ENCODE results near the gene UBXN4. TPM values are rescaled to one million over a fixed set of nuclear protein-coding genes. Genes with fewer than 3 reads are reported as not detected.
"Not testable (repeated sequence)": the region's sequence is repeated elsewhere in the genome, so short reads cannot be mapped to it uniquely, and the experiment has no call there.

UBXN4 gene
- total RNA-seq, 8 experiments from 2014 or later: 35.9 to 114 (median 57.2) TPM

DNA sequence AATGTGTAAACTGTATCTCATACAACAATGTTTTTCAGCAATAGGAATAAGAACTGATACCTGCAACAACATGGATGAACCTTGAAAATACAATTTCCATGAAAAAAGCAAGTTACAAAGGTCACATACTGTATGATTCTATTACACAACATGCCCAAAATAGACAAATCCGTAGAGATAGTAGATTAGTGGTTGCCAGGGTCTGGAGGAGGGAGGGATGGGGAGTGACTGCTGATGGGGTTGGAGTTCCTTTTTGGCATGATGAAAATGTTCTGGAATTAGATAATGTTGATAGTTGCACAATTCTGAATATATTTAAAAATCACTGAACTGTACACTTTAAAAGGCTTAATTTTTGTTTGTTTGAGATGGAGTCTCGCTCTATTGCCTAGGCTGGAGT is 33.8 kb downstream of the UBXN4 start:
- 50 to 100% (median 100%) methylated on average over 1 to 2 of the region's 2 CpGs; no CpG with 5 or more reads in 4 of the 10 experiments for WGBS, 10 experiments
- in situ Hi-C loops (cut with MboI; ENCODE audit: low pct_unique_long_range_greater_than_20kb in 2 of 9, low sequenced_read_pairs in 9 of 9, unreplicated experiment in 9 of 9): no loop called here

DNA sequence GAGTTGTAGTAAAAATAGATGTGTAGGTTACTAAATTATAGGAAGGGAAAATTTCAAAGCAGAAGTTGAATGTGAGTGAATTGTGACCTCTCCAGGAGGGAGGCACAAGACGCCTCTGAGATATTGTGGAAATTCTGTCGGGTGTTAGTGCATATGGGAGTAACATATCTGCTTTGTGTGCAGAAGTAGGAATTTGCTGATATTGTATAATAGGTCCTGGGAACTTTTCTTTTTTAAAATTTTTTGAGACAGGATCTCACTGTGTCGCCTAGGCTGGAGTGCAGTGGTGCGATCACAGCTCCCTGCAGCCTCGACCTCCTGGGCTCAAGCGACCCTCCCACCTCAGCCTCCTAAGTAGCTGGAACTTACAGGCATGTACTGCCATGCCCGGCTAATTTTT is 34.7 kb downstream of the UBXN4 start:
- H3K27ac ChIP-seq: no peak overlapping the region
- no peak for ATAC-seq (replicated peaks in 6 of 8)

More for the DNA sequence above, 33.8 kb downstream of the UBXN4 start:
- peak in 2 of 8 experiments; percentile 22 to 23 for ATAC-seq (replicated peaks in 6 of 8)
- Histone ChIP-seq H3K4me1 (replicated peaks in 1 of 2) (no peaks in the 10 kb centered on the region), H3K27ac (no peak overlapping the region), H3K4me3 (no peak overlapping the region)

DNA sequence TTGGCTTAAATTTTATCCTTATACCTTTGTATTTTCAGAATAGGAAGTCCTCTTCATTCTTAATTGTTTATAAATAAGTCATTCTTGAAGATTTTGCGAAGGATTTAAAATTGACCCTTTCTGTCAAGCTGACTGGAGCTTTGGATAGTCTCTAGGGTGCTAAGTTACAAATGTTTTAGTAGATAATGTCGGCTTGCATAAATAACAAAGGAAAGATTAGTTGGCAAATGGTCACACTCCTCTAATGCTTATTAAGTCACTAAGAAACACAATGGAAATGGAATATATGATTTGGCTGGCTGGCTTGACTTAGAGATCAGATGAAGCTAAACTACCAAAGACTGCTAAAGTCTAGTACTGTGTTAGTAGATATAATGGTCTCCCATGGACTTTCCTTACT is 40.6 kb downstream of the UBXN4 start:
- in situ Hi-C loops (cut with MboI; ENCODE audit: low pct_unique_long_range_greater_than_20kb in 2 of 9, low sequenced_read_pairs in 9 of 9, unreplicated experiment in 9 of 9): no loop called here
- 83 to 100% (median 100%) methylated on average over 1 to 2 of the region's 2 CpGs; no CpG with 5 or more reads in 1 of the 10 experiments for WGBS, 10 experiments
- ATAC-seq (replicated peaks in 6 of 8): no peak
- Histone ChIP-seq H3K27ac (no peak overlapping the region), H3K4me3 (no peak overlapping the region), H3K4me1 (replicated peaks in 1 of 2) (no peaks in the 10 kb centered on the region)

More for the DNA sequence above, 34.7 kb downstream of the UBXN4 start:
- in situ Hi-C loops (cut with MboI; ENCODE audit: low pct_unique_long_range_greater_than_20kb in 2 of 9, low sequenced_read_pairs in 9 of 9, unreplicated experiment in 9 of 9): no loop called here
- no peak overlapping the region for H3K4me3 ChIP-seq
- 86 to 100% (median 100%) methylated on average over 1 to 7 of the region's 7 CpGs; no CpG with 5 or more reads in 3 of the 10 experiments for WGBS, 10 experiments
- no peaks in the 10 kb centered on the region for H3K4me1 ChIP-seq (replicated peaks in 1 of 2)

DNA sequence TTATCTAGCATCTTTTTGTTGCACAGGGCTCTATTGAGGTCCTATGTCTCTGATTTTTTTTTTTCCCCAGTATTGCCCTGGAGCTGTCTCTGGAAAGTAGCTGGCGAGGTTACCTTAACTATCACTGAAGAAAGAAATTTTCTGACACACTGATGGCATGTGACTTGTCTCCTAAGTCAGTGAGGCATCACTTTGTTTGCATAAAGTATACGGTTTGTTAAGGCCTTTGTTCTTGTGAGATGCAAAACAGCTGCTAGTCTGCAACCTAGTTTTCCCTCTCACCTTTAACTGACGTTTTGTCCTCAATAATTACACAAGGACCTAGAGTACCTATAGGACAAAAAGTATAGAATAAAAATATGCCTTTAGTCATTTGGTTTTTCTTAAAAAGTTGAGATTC is 41.8 kb downstream of the UBXN4 start:
- WGBS, 10 experiments: 57 to 92% (median 70%) methylated on average over 2 to 3 of the region's 3 CpGs; no CpG with 5 or more reads in 1 of the 10 experiments
- no peak for ATAC-seq (replicated peaks in 6 of 8)
- no peaks in the 10 kb centered on the region for H3K4me1 ChIP-seq (replicated peaks in 1 of 2)
- H3K27ac ChIP-seq: no peak overlapping the region
- H3K4me3 ChIP-seq: no peak overlapping the region
- in situ Hi-C loops (cut with MboI; ENCODE audit: low pct_unique_long_range_greater_than_20kb in 2 of 9, low sequenced_read_pairs in 9 of 9, unreplicated experiment in 9 of 9): no loop called here

DNA sequence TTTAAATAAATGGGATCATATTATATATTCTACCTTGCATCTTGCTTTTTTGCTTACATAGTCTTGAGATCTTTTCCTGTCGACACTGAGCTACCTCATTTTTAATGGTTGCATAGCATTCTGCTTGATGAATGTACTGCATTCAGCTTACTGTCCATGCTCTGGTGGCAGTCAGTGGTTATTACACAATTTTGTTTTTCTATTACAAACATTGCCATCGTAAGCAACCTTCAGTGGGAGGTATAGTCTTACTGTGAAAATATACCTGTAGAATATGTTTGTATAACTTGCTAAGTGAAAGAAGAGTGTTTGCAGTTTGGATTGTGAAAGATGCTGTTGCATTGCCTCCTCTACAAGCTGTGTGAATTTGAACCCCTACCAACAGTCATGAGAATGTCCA is 43.4 kb downstream of the UBXN4 start:
- WGBS, 10 experiments: 85 to 100% (median 100%) methylated on average over 1 to 2 of the region's 2 CpGs; no CpG with 5 or more reads in 2 of the 10 experiments
- peak in 3 of 8 experiments; percentile 23 to 27 (median 26) for ATAC-seq (replicated peaks in 6 of 8)
- in situ Hi-C loops (cut with MboI; ENCODE audit: low pct_unique_long_range_greater_than_20kb in 2 of 9, low sequenced_read_pairs in 9 of 9, unreplicated experiment in 9 of 9): no loop called here
- Histone ChIP-seq H3K4me1 (replicated peaks in 1 of 2) (no peaks in the 10 kb centered on the region), H3K4me3 (no peak overlapping the region), H3K27ac (no peak overlapping the region)

DNA sequence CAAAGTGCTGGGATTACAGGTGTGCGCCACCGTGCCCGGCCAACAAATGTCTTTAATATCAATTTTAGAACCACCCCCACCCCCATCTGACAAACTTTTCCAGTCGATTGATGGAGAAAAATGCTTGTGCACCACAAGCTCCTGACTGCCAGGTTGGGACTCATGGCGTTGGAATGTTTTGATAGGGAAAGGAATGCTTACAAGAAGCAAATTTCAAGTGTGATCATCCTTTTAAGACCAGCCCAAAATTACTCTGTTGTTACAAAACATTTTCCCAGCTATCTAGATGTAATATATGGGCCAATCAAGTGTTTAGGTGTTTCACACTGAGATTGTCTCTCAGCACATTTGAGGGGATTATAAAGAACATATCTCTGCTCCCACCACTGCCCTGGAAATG is 45.2 kb downstream of the UBXN4 start:
- in situ Hi-C loops (cut with MboI; ENCODE audit: low pct_unique_long_range_greater_than_20kb in 2 of 9, low sequenced_read_pairs in 9 of 9, unreplicated experiment in 9 of 9): no loop called here
- no peaks in the 10 kb centered on the region for H3K4me1 ChIP-seq (replicated peaks in 1 of 2)
- no peak overlapping the region for H3K27ac ChIP-seq
- ATAC-seq (replicated peaks in 6 of 8): no peak
- WGBS, 10 experiments: 76 to 100% (median 100%) methylated on average over 1 to 2 of the region's 5 CpGs; no CpG with 5 or more reads in 5 of the 10 experiments
- H3K4me3 ChIP-seq: no peak overlapping the region

DNA sequence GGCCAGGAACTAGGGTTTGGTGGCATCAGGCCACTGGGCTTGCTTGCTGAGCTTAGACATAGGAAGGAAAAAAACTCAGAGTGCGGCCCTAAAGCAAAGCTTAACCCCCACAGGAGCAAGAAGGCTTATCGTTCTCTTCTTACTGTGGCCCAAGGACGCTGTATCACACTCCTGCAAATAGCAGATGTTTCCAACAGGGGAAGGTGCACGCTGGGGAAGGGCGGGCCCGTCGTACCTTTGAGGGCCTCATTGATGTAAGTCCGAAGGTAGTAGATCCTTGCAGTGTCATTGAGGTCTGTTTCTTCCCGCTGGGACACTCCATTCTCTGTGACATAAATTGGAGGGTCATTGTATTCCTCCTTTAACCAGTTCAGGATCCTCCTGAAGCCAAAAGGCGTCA is 48.8 kb downstream of the UBXN4 start:
- no peak for ATAC-seq (replicated peaks in 6 of 8)
- in situ Hi-C loops (cut with MboI; ENCODE audit: low pct_unique_long_range_greater_than_20kb in 2 of 9, low sequenced_read_pairs in 9 of 9, unreplicated experiment in 9 of 9): no loop called here
- Histone ChIP-seq H3K4me3 (no peak overlapping the region), H3K27ac (no peak overlapping the region), H3K4me1 (replicated peaks in 1 of 2) (no peaks in the 10 kb centered on the region)
- WGBS, 10 experiments: 73 to 100% (median 94%) methylated on average over 1 to 9 of the region's 10 CpGs; no CpG with 5 or more reads in 1 of the 10 experiments

DNA sequence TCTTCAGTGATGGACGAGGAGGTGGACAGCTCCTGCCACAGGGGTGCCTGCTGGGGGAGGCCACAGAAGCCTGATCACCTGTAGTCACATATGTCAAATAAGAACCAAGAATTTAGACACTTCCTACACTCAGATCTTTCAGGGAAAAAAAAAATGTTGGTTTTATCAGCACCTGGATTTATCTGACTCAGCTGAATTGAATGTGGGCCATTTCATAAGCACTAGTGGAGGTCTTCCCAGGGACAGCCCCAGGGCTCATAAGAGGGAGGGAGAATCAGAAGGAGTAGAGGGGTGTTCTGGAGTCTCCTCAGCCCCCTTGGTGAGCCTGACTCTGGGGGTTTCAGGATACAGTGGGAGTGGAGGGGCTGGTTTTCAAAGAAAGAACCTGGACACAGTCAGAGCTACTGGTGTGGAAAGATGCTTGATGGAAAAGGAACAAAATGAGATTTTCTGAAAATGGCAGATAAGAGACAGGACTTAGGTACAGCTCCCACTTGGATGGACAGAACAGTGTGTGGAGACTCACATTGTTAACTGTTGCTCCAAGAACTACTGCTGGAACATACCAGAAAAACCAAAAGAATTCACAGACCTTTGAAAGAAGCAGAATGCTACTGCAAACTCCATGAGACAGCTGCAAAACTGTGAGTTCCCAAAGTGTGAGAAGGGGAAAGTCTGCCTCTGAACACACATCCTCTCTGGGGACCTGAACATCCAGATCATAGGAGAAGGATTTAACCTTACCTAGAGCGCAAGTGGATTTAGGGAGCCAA is 49.9 kb downstream of the UBXN4 start:
- Histone ChIP-seq H3K4me1 (replicated peaks in 1 of 2) (no peaks in the 10 kb centered on the region), H3K27ac (no peak overlapping the region), H3K4me3 (no peak overlapping the region)
- in situ Hi-C loops (cut with MboI; ENCODE audit: low pct_unique_long_range_greater_than_20kb in 2 of 9, low sequenced_read_pairs in 9 of 9, unreplicated experiment in 9 of 9): no loop called here
- 71 to 100% (median 80%) methylated on average over 1 of the region's 2 CpGs; no CpG with 5 or more reads in 5 of the 10 experiments for WGBS, 10 experiments
- ATAC-seq (replicated peaks in 6 of 8): peak in 1 of 8 experiments; percentile 44

DNA sequence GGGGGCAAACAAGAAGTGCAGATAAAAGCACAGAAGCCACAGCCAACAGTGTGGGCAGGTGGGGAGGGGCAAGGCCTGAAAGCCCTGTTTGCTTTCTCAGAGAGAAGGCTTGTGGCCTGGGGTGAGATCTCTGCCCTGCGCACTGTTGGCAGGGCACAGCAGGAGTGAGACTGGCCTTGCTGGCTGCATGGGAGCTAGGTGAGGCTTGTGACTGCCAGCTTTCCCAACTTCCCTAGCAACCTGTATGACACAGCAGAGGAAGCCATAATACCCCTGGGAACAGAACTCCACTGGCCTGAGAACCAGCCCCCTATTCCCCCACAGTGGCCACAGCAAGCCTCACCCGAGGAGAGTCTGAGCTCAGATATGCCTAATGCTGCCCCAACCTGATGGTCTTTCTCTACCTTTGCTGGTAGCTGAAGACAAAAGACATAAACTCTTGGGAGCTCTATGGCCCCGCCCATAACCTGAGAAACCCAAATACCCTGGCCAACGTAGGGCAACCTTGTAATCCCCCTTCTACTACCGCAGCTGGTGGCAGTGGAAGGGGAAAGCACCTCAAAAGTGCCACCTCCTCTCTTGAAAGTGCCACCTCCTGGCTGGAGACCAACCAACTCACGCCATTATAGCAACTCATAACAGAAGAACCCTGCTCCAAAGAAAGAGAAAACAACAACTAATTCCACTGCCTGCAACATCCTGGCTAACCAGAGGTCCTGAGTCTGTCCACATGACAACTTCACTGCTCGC is 50.9 kb downstream of the UBXN4 start:
- H3K4me1 ChIP-seq (replicated peaks in 1 of 2): no peaks in the 10 kb centered on the region
- no peak overlapping the region for H3K27ac ChIP-seq
- H3K4me3 ChIP-seq: no peak overlapping the region
- WGBS, 10 experiments: 0 to 100% (median 69%) methylated on average over 1 to 4 of the region's 7 CpGs; no CpG with 5 or more reads in 3 of the 10 experiments
- in situ Hi-C loops (cut with MboI; ENCODE audit: low pct_unique_long_range_greater_than_20kb in 2 of 9, low sequenced_read_pairs in 9 of 9, unreplicated experiment in 9 of 9): no loop called here
- no peak for ATAC-seq (replicated peaks in 6 of 8)

DNA sequence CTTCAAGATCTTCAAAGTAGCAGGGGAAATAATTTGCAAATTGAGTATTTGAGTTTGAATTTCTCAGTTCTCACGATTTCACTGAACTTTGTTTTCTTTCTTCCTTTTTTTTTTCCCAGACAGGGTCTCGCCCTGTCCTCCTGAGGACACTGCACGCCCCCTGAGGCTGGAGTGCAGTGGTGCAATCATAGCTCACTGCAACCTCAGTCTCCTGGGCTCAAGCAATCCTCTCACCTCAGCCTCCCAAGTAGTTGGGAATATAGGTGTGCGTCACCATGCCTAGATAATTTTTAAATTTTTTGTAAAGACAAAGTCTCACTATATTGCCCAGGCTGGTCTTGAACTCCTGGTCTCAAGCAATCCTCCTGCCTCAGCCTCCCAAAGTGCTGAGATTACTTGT is 54.0 kb downstream of the UBXN4 start:
- ATAC-seq (replicated peaks in 6 of 8): not testable (repeated sequence)

DNA sequence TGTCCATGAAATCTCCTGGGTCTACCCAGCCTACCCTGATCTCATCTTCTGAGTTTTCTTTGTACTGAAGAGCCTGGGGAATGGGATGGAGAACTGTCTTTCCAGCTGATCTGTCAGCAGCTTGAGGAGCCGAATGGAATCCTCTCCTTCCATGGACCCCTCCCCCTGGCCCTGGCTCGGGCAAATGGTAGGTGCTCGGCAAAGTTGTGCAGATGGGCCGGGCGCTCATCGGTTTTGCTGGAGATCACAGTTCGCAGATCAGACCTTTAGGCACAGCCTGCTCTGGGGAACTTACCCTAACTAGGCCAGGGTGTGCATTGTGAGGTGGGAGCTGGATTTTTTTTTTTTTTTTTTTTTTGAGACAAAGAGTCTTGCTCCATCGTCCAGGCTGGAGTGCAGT is 55.0 kb downstream of the UBXN4 start:
- no peak overlapping the region for H3K4me3 ChIP-seq
- no peak overlapping the region for H3K27ac ChIP-seq
- WGBS, 10 experiments: 50 to 100% (median 97%) methylated on average over 1 to 3 of the region's 8 CpGs; no CpG with 5 or more reads in 6 of the 10 experiments
- ATAC-seq (replicated peaks in 6 of 8): no peak
- in situ Hi-C loops (cut with MboI; ENCODE audit: low pct_unique_long_range_greater_than_20kb in 2 of 9, low sequenced_read_pairs in 9 of 9, unreplicated experiment in 9 of 9): no loop called here
- no peaks in the 10 kb centered on the region for H3K4me1 ChIP-seq (replicated peaks in 1 of 2)

More for the DNA sequence above, 54.0 kb downstream of the UBXN4 start:
- H3K4me1 ChIP-seq (replicated peaks in 1 of 2); H3K4me3 ChIP-seq; H3K27ac ChIP-seq; in situ Hi-C loops (cut with MboI; ENCODE audit: low pct_unique_long_range_greater_than_20kb in 2 of 9, low sequenced_read_pairs in 9 of 9, unreplicated experiment in 9 of 9): not testable (repeated sequence)
- 19 to 100% (median 80%) methylated on average over 1 to 4 of the region's 4 CpGs for WGBS, 10 experiments

DNA sequence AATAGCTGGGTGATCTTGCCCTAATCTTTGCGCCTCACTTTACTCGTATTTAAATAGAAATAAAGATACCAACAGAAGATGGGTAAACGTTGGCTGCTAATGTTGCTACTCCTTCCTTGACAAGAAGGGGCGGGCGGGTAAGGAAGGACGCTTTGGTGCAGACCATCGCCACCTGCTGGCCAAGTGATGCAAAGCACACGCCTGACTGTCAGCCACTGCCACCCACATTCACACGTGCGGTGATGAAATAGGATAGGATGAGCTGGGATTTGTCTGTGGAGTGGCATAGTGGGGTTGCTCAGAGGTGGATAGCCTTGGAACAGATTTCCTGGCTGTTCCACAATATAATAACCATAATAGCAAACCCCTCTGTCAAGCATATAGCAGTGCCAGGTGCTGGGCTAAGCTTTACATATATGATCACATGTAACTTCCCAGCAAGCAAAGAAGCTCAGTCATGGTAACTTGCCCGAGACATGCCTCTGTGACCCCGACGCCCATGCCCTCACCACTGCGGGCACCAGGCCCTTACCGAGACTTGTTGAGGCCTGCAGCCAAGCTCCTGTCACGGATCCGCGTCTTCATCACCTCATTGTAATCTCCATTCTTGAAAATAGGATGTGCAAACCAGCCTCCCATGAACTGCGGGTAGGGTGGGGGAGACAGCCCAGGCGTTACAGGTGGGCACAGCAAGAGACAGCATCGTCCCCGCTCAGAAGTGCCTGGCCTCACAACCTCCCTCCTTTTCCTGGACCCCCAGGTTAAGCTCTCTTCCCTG is 56.0 kb downstream of the UBXN4 start:
- Histone ChIP-seq H3K4me3 (no peak overlapping the region), H3K4me1 (replicated peaks in 1 of 2) (no peaks in the 10 kb centered on the region), H3K27ac (no peak overlapping the region)
- ATAC-seq (replicated peaks in 6 of 8): peak; percentile 43 to 95 (median 87)
- in situ Hi-C loops (cut with MboI; ENCODE audit: low pct_unique_long_range_greater_than_20kb in 2 of 9, low sequenced_read_pairs in 9 of 9, unreplicated experiment in 9 of 9): no loop called here
- WGBS, 10 experiments: 25 to 80% (median 59%) methylated on average over 1 to 6 of the region's 22 CpGs; no CpG with 5 or more reads in 7 of the 10 experiments
